Fibroblast of villous mesenchyme (primary cell): ENCODE results near the gene REM1. TPM values are rescaled to one million over a fixed set of nuclear protein-coding genes. Genes with fewer than 3 reads are reported as not detected.
"Not testable (repeated sequence)": the region's sequence is repeated elsewhere in the genome, so short reads cannot be mapped to it uniquely, and the experiment has no call there.

ENCODE experiments used
- DNase-seq: peaks from one replicate; pipeline ENCODE4 v3.0.0-alpha.2; 2010; ENCODE audit warnings: low read depth
- H3K4me3 ChIP-seq: 2 replicates; pipeline ENCODE4 v1.5.1; 2011; ENCODE audit warnings: low read depth, mild to moderate bottlenecking, low read length
- CTCF ChIP-seq: IDR thresholded peaks from 2 replicates; pipeline ENCODE4 v1.5.1; 2012; ENCODE audit warnings: low read depth, mild to moderate bottlenecking, low read length; ENCODE audit not compliant: insufficient read depth
- total RNA-seq: library from RNA; depleted of rRNA; stranded (reverse); fragments of >200 nt; gene quantifications from 2 replicates; pipeline ENCODE4 v1.2.3, GENCODE V29; 2012

The REM1 gene
- not detected in 2 replicates for total RNA-seq

- no peak within 1 kb of the TSS for H3K4me3 ChIP-seq
- DNase-seq: no peak
These were observed at the start of gene REM1, which contains the start of gene DEFB124 for GRCh38 chr20:31474758-31475427. TSS of gene REM1 (plus strand) at chr20:31475288. CDS start at chr20:31476446, 1,158 bp downstream. TSS of gene DEFB124 (minus strand) at chr20:31475127. CDS start at chr20:31473013, 2,114 bp downstream.

GRCh38 chr20:31425797-31426196 is 49.3 kb upstream of the REM1 start:
- H3K4me3 ChIP-seq: no peak overlapping the region
- no peak for TF ChIP-seq CTCF
- DNase-seq: no peak

More at GRCh38 chr20:31474758-31475427, at the start of gene REM1, which contains the start of gene DEFB124:
- no peak for TF ChIP-seq CTCF

GRCh38 chr20:31426891-31427551 is 48.1 kb upstream of the REM1 start:
- H3K4me3 ChIP-seq, DNase-seq: not testable (repeated sequence)

- DNase-seq, H3K4me3 ChIP-seq: not testable (repeated sequence)
These were observed 47.5 kb upstream of the REM1 start for GRCh38 chr20:31427576-31427975.

- no peak for TF ChIP-seq CTCF
- no peak for DNase-seq
- H3K4me3 ChIP-seq: no peak overlapping the region
These were observed 44.4 kb upstream of the REM1 start for GRCh38 chr20:31430568-31431115.

GRCh38 chr20:31440012-31440659 is 35.0 kb upstream of the REM1 start, which contains the start of gene DEFB123:
TSS of gene DEFB123 (plus strand) at chr20:31440632. CDS start at chr20:31440699, 67 bp downstream.
- no peak for TF ChIP-seq CTCF
- DNase-seq: no peak
- no peak within 1 kb of the TSS for H3K4me3 ChIP-seq

GRCh38 chr20:31446084-31446819 is 28.8 kb upstream of the REM1 start:
- no peak for DNase-seq
- TF ChIP-seq CTCF: no peak
- H3K4me3 ChIP-seq: no peak overlapping the region
